ENCODE measurements around the gene CRISP2.

Gene CRISP2

DNA sequence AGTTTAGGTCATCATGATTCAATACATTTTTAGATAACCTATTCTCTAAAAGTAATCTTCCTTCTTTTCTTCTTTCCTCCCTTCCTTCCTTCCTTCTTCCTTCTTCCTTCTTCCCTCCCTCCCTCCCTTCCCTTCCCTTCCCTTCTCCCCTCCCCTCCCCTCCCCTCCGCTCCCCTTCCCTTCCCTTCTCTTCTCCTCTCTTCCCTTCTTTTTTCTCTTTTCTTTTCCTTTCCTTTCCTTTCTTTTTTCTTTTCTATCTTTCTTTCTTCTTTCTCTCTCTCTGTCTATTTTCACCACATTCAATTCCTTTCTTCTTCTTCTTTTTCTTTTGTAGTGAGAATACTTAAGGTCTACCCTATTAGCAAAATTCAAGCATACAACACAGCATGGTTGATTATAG lies 59.4 kb downstream of the CRISP2 start:
- no peak for DNase-seq

DNA sequence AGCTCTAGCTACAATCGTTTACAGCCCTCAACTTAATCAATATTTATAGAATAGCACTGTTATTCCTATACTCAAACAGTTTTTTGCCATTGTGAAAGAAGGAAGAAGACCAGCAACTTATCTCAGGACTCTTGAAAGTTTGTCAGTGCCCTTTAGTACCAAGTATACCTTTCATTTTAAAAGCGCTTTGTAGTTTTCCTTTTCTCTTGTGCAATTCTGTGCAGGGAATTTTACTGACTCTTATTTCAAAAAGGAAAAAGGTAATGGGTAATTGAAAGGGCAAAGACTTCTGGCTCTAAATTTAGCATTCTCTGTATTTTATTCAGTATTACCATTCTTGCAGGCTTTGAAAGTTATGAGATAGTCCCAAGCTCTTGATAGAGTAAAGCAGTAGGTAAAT lies 59.9 kb downstream of the CRISP2 start:
- DNase-seq, result no peak

DNA sequence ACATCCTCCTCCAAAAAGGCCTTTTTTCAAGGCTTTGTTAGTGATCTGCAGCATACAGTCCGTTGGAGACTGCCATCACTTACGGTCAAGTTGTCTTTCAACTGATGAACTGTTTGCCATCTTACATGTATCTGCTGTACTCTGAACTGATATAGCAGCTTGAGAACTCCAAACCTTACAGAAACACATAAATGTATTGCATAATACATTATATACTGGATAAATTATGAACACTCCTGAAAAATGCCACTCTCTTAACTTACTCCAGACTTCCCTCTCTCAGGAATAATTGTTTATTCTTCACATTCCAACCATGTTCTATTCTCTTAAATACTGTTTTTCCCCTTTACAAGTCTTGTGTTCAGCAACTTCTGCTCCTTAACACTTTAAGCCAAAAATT lies 62.1 kb downstream of the CRISP2 start:
- no peak for DNase-seq

DNA sequence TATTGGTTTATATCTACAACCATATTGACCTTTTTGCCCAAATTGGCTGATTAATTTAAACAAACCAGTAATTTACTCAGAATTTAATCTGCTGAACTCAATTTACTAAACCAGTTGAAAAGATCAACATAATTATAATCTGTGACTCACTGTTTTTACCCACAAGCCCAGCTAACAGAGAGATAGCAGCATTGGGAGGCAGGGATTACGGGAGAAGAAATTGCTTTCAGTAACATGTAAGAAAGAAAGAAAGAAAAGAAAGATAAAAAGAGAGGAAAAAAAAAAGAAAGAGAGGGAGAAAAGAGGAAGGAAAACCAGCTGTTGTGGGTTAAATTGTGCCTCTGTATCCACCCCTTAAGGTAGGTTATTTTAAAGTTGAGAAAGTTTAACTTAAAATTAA lies 63.4 kb downstream of the CRISP2 start:
- no peak for DNase-seq

DNA sequence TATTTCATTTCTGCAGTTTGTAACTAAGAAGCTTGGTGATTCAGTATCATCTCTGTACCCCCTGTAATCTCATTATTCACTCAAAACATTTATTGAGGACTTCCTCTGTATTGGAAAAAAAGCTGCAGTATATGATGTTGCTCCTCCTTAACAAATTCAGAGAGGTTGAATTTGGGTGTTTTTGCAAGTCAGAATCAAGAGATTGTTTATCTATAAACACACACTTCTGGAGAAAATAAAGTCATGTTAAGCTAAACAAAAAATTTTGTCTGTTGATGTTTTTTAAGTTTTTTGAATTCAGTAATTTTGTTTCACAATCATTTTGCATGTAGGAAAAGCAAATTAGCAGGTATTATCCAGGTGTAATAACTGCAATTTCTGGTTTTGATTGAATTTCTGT lies 65.3 kb downstream of the CRISP2 start:
- no peak for DNase-seq

DNA sequence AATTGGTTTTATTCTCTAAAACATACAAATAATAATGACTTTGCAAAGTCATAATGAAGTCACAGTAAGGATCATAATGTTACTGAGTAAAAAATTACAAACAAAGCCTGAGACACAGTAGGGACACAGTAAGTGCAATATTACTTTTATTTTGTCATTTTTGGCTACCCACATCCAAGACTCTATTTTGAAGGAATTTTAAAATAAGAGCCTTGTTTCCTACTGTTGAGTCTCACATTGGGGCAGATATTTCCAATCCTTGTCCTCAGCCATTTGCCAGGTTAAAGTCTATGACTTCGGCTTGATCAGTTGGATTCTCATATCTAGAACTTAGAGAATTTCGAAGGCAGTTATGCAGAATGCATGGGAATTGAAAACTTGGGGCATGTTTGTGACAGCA lies 65.9 kb downstream of the CRISP2 start:
- no peak for DNase-seq

DNA sequence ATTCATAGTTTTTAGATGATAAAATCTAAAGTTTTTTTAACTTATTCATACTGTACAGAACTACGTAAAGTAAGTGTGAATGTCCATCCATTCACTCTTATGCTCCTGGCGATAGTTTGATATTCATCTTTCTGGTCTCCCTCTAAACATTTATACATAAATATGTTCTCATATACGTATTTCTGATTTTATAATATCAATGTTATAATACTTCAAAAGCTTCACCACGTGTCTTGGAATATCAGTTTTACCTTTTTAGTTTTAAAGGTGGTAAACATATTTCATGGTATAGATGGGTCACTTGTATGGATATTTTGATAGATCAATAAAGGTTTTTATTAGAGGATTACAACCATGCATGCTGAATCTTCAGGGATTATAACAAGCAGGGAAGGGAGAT lies 66.4 kb downstream of the CRISP2 start:
- no peak for DNase-seq

DNA sequence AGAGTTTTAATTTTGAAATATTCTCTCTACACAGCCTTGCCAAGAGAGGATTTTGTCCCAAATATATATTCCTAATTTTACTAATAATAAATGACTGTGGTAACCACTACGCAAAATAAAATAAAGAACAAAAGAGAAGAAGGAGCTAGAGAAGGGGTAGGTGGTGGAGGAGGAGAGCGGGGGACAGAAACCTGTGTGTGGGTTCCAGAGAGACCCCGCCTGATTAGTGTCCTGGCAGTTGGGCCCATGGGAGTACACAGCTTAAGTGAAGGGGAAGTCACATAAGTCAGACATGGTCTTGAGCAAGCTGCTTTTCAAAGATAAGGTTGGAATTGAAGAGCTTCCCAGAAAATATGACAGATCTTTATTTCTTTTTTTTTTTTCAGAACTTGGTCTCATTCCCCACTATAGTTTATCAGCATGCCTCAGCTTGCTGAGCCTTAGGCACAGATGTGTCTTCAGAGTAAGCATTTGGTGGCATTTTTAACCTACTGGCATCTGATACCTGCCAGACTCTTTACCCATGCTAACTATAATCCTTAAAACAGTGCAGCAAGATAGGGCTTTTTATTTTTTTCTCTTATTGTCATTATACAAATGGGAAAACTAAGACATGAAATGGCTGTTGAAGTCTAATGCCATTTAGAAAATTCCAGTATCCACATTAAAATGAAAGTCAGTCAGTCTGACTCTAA lies 67.1 kb downstream of the CRISP2 start:
- no peak for DNase-seq

DNA sequence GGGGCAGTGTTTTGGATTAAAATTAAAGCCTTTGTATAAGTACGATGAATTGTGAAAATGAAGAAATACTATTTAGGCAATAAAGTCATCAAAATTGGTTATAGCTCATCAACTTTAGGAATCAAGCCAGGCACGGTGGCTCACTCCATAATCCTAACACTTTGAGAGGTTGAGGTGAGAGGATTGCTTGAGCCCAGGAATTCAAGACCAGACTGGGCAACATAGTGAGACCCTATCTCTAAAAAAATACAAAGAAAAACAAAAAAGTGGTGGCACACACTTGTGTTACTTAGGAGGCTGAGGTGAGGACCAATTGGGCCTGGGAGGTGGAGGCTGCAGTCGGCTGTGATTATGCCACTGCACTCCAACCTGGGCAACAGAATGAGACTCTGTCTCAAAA lies 68.2 kb downstream of the CRISP2 start:
- DNase-seq, result no peak
